ENCODE results near the gene REXO4.
"Not testable (repeated sequence)": the region's sequence is repeated elsewhere in the genome, so short reads cannot be mapped to it uniquely, and the experiment has no call there.

Gene REXO4

GRCh38 chr9:133389025-133389557, 28.7 kb downstream of the REXO4 start:
- DNase-seq (ENCODE audit: low spot score) = no peak

- DNase-seq (ENCODE audit: low spot score) = no peak
Observed at GRCh38 chr9:133387680-133388079, 30.1 kb downstream of the REXO4 start.

GRCh38 chr9:133386338-133386737, 31.5 kb downstream of the REXO4 start:
- DNase-seq (ENCODE audit: low spot score) = no peak

GRCh38 chr9:133385452-133385851, 32.4 kb downstream of the REXO4 start:
- no peak for DNase-seq (ENCODE audit: low spot score)

GRCh38 chr9:133384736-133385321, 33.0 kb downstream of the REXO4 start:
- DNase-seq (ENCODE audit: low spot score) = no peak

- no peak for DNase-seq (ENCODE audit: low spot score)
Observed at GRCh38 chr9:133383438-133383837, 34.4 kb downstream of the REXO4 start.

GRCh38 chr9:133382507-133383141, 35.2 kb downstream of the REXO4 start:
- DNase-seq (ENCODE audit: low spot score) = no peak

GRCh38 chr9:133380734-133381133, 37.1 kb downstream of the REXO4 start:
- no peak for DNase-seq (ENCODE audit: low spot score)

GRCh38 chr9:133379153-133380086, 38.4 kb downstream of the REXO4 start:
- DNase-seq (ENCODE audit: low spot score) = no peak

GRCh38 chr9:133378408-133378962, 39.3 kb downstream of the REXO4 start:
- DNase-seq (ENCODE audit: low spot score) = no peak

GRCh38 chr9:133377721-133378216, 40.0 kb downstream of the REXO4 start:
- DNase-seq (ENCODE audit: low spot score) = peak; percentile 41

GRCh38 chr9:133377280-133377679, 40.5 kb downstream of the REXO4 start:
- not testable (repeated sequence) for DNase-seq (ENCODE audit: low spot score)

- peak; percentile 100 for DNase-seq (ENCODE audit: low spot score)
Observed at GRCh38 chr9:133375724-133376654, 41.8 kb downstream of the REXO4 start, which contains the start of the genes STKLD1 and SURF4. Gene STKLD1 (plus strand): TSS chr9:133376366. CDS start chr9:133376474, 108 bp downstream. Gene SURF4 (minus strand): TSS chr9:133376060. CDS start chr9:133375969, 91 bp downstream.

- DNase-seq (ENCODE audit: low spot score) = peak; percentile 46
Observed at GRCh38 chr9:133375116-133375723, 42.6 kb downstream of the REXO4 start.

GRCh38 chr9:133374612-133375115, 43.1 kb downstream of the REXO4 start:
- DNase-seq (ENCODE audit: low spot score) = peak; percentile 77

GRCh38 chr9:133372144-133372543, 45.7 kb downstream of the REXO4 start:
- DNase-seq (ENCODE audit: low spot score) = no peak

GRCh38 chr9:133371261-133371711, 46.5 kb downstream of the REXO4 start:
- no peak for DNase-seq (ENCODE audit: low spot score)

- no peak for DNase-seq (ENCODE audit: low spot score)
Observed at GRCh38 chr9:133370685-133371084, 47.1 kb downstream of the REXO4 start.

- DNase-seq (ENCODE audit: low spot score) = no peak
Observed at GRCh38 chr9:133369933-133370332, 47.9 kb downstream of the REXO4 start.

- no peak for DNase-seq (ENCODE audit: low spot score)
Observed at GRCh38 chr9:133369422-133369821, 48.4 kb downstream of the REXO4 start.

Measured in GM03348 (cell line).